ENCODE results near the gene GPLD1. TPM values are rescaled to one million over a fixed set of nuclear protein-coding genes. Genes with fewer than 3 reads are reported as not detected.
A peak's percentile ranks its signal among the peaks of the same experiment; 100 is the strongest.

Gene GPLD1
- total and polyA plus RNA-seq, 2 donors from 2014 or later: 0.41 to 0.94 TPM

- Histone ChIP-seq H3K9ac (ENCODE audit: low read length in 3 of 3) (no peak overlapping the region), H3K4me3 (ENCODE audit: low read length in 3 of 3) (no peak overlapping the region), H3K4me1 (ENCODE audit: control insufficient read depth in 2 of 3, insufficient read depth in 2 of 3, low read depth in 1 of 3, low read length in 3 of 3) (peaks cover 0 to 6% (median 5%) of the 10 kb centered on the region in 3 donors), H3K9me3 (ENCODE audit: control insufficient read depth in 2 of 3, insufficient read depth in 1 of 3, low read length in 3 of 3) (no peaks in the 10 kb centered on the region), H3K36me3 (ENCODE audit: control insufficient read depth in 2 of 3, insufficient read depth in 3 of 3, low read length in 3 of 3) (no peaks in the 10 kb centered on the region), H3K27ac (ENCODE audit: low read depth in 2 of 2, low read length in 2 of 2) (no peak overlapping the region), H3K27me3 (ENCODE audit: control insufficient read depth, insufficient read depth, low read length) (no peaks in the 10 kb centered on the region)
- FAIRE-seq (no peak), DNase-seq (peak in 2 of 5 donors; percentile 19 to 21)
- intact Hi-C loops (cut with DNase I): no loop called here
- no peak for TF ChIP-seq CTCF (IDR thresholded peaks at IDR 0.05; ENCODE audit: borderline replicate concordance, extremely low read depth, insufficient read depth)
Measured at GRCh38 chr6:24492475-24492874, 3.1 kb upstream of the GPLD1 start.

- H3K4me1 ChIP-seq (ENCODE audit: control insufficient read depth in 2 of 3, insufficient read depth in 2 of 3, low read depth in 1 of 3, low read length in 3 of 3): peaks cover 0 to 5% (median 4%) of the 10 kb centered on the region in 3 donors
- no peak overlapping the region for H3K4me3 ChIP-seq (ENCODE audit: low read length in 3 of 3)
- no peaks in the 10 kb centered on the region for H3K9me3 ChIP-seq (ENCODE audit: control insufficient read depth in 2 of 3, insufficient read depth in 1 of 3, low read length in 3 of 3)
- no peak for DNase-seq
- FAIRE-seq: no peak
- H3K9ac ChIP-seq (ENCODE audit: low read length in 3 of 3): no peak overlapping the region
- no peaks in the 10 kb centered on the region for H3K27me3 ChIP-seq (ENCODE audit: control insufficient read depth, insufficient read depth, low read length)
- no peak overlapping the region for H3K27ac ChIP-seq (ENCODE audit: low read depth in 2 of 2, low read length in 2 of 2)
- no peaks in the 10 kb centered on the region for H3K36me3 ChIP-seq (ENCODE audit: control insufficient read depth in 2 of 3, insufficient read depth in 3 of 3, low read length in 3 of 3)
- intact Hi-C loops (cut with DNase I): no loop called here
- TF ChIP-seq CTCF (IDR thresholded peaks at IDR 0.05; ENCODE audit: borderline replicate concordance, extremely low read depth, insufficient read depth): no peak
Measured at GRCh38 chr6:24490948-24491347, 1.6 kb upstream of the GPLD1 start.

- FAIRE-seq: no peak
- no peak for TF ChIP-seq CTCF (IDR thresholded peaks at IDR 0.05; ENCODE audit: borderline replicate concordance, extremely low read depth, insufficient read depth)
- Histone ChIP-seq H3K9ac (ENCODE audit: low read length in 3 of 3) (no peak overlapping the region), H3K36me3 (ENCODE audit: control insufficient read depth in 2 of 3, insufficient read depth in 3 of 3, low read length in 3 of 3) (no peaks in the 10 kb centered on the region), H3K9me3 (ENCODE audit: control insufficient read depth in 2 of 3, insufficient read depth in 1 of 3, low read length in 3 of 3) (no peaks in the 10 kb centered on the region), H3K27ac (ENCODE audit: low read depth in 2 of 2, low read length in 2 of 2) (no peak overlapping the region), H3K4me1 (ENCODE audit: control insufficient read depth in 2 of 3, insufficient read depth in 2 of 3, low read depth in 1 of 3, low read length in 3 of 3) (peaks cover 0 to 5% (median 0%) of the 10 kb centered on the region in 3 donors), H3K27me3 (ENCODE audit: control insufficient read depth, insufficient read depth, low read length) (no peaks in the 10 kb centered on the region), H3K4me3 (ENCODE audit: low read length in 3 of 3) (no peak overlapping the region)
- intact Hi-C loops (cut with DNase I): no loop called here
- no peak for DNase-seq
Measured at GRCh38 chr6:24489881-24490280, 503 bp upstream of the GPLD1 start.

- H3K9ac ChIP-seq (ENCODE audit: low read length in 3 of 3): no peak overlapping the region
- no peaks in the 10 kb centered on the region for H3K4me1 ChIP-seq (ENCODE audit: control insufficient read depth in 2 of 3, insufficient read depth in 2 of 3, low read depth in 1 of 3, low read length in 3 of 3)
- FAIRE-seq (no peak), DNase-seq (no peak)
- H3K9me3 ChIP-seq (ENCODE audit: control insufficient read depth in 2 of 3, insufficient read depth in 1 of 3, low read length in 3 of 3): no peaks in the 10 kb centered on the region
- H3K36me3 ChIP-seq (ENCODE audit: control insufficient read depth in 2 of 3, insufficient read depth in 3 of 3, low read length in 3 of 3): no peaks in the 10 kb centered on the region
- no peaks in the 10 kb centered on the region for H3K27me3 ChIP-seq (ENCODE audit: control insufficient read depth, insufficient read depth, low read length)
- H3K4me3 ChIP-seq (ENCODE audit: low read length in 3 of 3): no peak overlapping the region
- intact Hi-C loops (cut with DNase I): no loop called here
- H3K27ac ChIP-seq (ENCODE audit: low read depth in 2 of 2, low read length in 2 of 2): no peak overlapping the region
- TF ChIP-seq CTCF (IDR thresholded peaks at IDR 0.05; ENCODE audit: borderline replicate concordance, extremely low read depth, insufficient read depth): no peak
Measured at GRCh38 chr6:24486065-24486464, 3.3 kb downstream of the GPLD1 start.
